Measurements from ENCODE around the gene HYAL3.
A peak's percentile ranks its signal among the peaks of the same experiment; 100 is the strongest.

HYAL3 gene

DNA sequence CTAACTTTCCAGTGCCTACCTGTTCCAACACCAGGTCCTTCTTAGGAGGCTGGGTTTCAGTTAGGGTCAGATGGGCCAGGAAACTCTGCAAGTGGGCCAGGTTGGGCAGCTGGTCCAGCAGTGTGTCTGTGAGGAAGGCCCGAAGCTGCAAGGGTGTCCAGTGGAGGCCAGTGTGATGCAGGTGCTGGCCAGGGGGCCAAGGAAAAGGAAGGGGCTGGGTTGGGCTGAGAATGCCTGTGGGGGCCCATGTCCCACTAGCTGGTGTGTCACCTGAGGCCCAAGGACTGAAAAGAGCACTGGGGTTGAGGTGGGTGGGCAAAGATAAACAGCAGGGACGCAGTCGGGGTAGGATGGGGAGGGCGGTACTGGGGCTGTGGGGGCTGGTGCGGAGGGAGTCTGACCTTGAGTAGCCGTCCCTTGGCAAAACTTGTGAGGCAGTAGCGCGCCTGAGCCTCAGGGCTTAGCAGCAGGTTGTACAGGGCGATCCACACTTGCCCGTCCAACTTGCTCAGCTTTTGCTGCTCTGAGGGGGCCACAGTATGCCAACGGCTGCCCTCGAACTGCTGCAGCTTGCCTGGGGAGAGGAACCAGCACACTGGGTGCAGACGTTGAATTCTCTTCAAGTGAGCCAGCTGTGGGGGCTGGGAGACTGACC, 42.9 kb upstream of the HYAL3 start:
- DNase-seq (ENCODE audit: low read depth in 2 of 2): no peak
- TF ChIP-seq CTCF (IDR thresholded peaks at IDR 0.05; ENCODE audit: low read depth, low read length): no peak
- no peak overlapping the region for H3K4me3 ChIP-seq (replicated peaks in 1 of 2; ENCODE audit: low read depth in 2 of 2, low read length in 2 of 2)

GRCh38 chr3:50341537-50341936, 42.3 kb upstream of the HYAL3 start:
- TF ChIP-seq CTCF (IDR thresholded peaks at IDR 0.05; ENCODE audit: low read depth, low read length): no peak
- peak overlapping the region; percentile 42 to 64 for H3K4me3 ChIP-seq (replicated peaks in 1 of 2; ENCODE audit: low read depth in 2 of 2, low read length in 2 of 2)

GRCh38 chr3:50340448-50341329, 41.5 kb upstream of the HYAL3 start, which contains the start of gene RASSF1:
TSS of gene RASSF1 (minus strand) at chr3:50340836. CDS start at chr3:50340805, 31 bp downstream.
- H3K4me3 ChIP-seq (replicated peaks in 1 of 2; ENCODE audit: low read depth in 2 of 2, low read length in 2 of 2): peak within 1 kb of the TSS; percentile 43 to 64
- TF ChIP-seq CTCF (IDR thresholded peaks at IDR 0.05; ENCODE audit: low read depth, low read length): no peak

More at GRCh38 chr3:50341537-50341936, 42.3 kb upstream of the HYAL3 start:
- DNase-seq (ENCODE audit: low read depth in 2 of 2): no peak

DNA sequence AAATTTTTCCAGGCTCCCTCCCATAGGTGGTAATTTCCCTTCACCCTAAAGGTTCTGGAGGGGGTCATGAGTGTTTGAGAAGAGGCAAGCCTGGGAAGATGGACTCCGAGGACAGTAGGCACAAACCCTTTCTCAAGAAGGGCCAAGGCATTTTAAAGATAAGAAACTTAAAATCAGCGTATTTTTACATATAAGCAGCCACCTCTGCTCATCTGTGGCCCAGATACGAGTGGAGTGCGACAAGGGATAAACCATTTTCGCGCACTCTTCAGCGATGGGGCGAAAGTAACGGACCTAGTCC, 40.9 kb upstream of the HYAL3 start:
- DNase-seq (ENCODE audit: low read depth in 2 of 2): no peak
- H3K4me3 ChIP-seq (replicated peaks in 1 of 2; ENCODE audit: low read depth in 2 of 2, low read length in 2 of 2): peak overlapping the region; percentile 43 to 64
- no peak for TF ChIP-seq CTCF (IDR thresholded peaks at IDR 0.05; ENCODE audit: low read depth, low read length)

More at GRCh38 chr3:50340448-50341329, 41.5 kb upstream of the HYAL3 start, which contains the start of gene RASSF1:
- DNase-seq (ENCODE audit: low read depth in 2 of 2): peak; percentile 64

DNA sequence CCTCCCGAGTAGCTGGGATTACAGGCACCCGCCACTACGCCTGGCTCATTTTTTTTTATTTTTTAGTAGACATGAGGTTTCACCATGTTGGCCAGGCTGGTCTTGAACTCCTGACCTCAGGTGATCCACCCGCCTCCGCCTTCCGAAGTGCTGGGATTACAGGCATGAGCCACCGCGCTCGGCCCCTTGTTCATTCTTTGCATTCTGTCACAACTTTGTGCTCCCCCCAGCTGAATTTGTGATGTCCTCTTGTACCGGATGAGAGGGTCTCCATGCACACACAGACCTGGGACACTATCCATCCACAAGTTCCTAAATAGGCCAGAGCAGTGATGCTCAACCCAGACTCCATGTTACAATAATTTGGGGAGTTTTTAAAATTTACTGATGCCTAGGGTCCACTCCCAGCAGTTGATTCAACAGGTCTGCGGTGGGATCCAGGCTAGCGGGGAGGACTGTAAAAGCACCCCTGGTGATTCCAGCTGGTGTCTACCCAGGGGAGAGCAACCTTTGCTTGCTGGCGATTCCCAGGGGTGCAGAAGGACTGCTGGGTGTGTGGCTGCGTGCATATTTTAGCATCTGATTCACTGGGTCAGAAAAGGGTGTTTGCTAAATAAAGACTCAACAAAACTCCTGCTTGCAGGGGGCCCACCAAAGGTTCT, 40.4 kb upstream of the HYAL3 start:
- TF ChIP-seq CTCF (IDR thresholded peaks at IDR 0.05; ENCODE audit: low read depth, low read length): no peak
- H3K4me3 ChIP-seq (replicated peaks in 1 of 2; ENCODE audit: low read depth in 2 of 2, low read length in 2 of 2): peak overlapping the region; percentile 43 to 64
- peak; percentile 53 to 85 for DNase-seq (ENCODE audit: low read depth in 2 of 2)

DNA sequence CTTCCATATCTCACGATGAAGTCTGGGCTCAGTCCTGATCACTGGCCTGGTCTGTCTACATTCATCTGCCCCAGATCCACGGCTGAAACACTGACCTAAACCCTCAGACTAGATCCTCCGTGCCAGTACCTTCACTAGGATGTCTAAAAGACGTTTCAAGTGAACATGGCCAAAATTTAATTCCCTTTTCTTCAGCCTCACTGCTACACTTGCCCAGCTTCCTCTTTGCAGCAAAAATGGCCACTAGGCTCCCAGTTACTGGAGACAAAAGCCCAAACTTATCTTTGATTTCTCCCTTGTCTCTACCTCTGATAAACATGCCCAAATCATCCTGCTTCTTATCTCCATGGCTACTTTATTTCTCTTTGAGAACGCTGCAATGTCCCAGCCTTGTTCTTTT, 39.8 kb upstream of the HYAL3 start:
- no peak overlapping the region for H3K4me3 ChIP-seq (replicated peaks in 1 of 2; ENCODE audit: low read depth in 2 of 2, low read length in 2 of 2)
- no peak for TF ChIP-seq CTCF (IDR thresholded peaks at IDR 0.05; ENCODE audit: low read depth, low read length)
- no peak for DNase-seq (ENCODE audit: low read depth in 2 of 2)
